Measurements from ENCODE around the gene SMC1A. TPM values are rescaled to one million over a fixed set of nuclear protein-coding genes. Genes with fewer than 3 reads are reported as not detected.

Gene SMC1A
- total and polyA plus RNA-seq, 10 of the 15 experiments (the other 5 are each of a cell fraction or from before 2014, with no cell fraction given): 25.6 to 158 (median 78.0) TPM

DNA sequence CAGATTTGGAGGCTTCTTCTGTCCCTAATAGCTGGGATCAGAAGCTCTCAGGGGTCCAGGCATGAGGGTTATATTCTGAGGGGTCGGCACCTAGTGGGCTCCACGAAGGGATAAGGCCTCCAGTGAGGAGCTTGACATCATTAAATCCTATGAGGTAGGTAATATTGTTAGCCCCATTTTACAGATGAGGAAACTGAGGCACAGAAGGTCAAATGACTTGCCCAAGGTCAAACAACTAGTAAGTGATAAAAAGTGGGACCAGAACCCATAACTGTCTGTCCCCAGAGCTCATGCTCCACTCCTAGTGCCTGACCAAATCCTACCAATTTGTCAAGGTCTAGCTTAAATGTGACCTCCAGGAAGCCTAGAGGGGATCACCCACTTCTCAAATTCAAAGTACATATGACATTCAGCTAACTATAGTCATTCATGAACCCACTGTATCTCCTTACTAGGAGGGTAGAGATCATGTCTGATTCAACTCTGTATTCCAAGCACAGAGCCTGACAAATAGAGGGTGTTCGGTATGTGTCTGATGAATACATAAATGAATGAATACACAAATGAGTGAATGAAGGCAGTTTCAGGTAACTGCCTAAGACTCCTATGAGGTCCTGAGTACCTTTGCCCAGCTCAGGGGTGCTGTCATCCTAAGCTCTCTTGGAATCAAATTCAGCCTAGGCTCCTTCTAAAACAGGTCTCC, 43.3 kb downstream of the SMC1A start:
- ChIA-PET RAD21 (ENCODE audit: unreplicated experiment) (interaction anchor here (0.9 kb wide), 1 partner anchor 67 kb away, joined by 4 read pairs; no protein-coding TSS in a partner anchor), CTCF (interaction anchor here (1.0 to 1.9 kb wide), 3 partner anchors 9 to 103 kb away, joined by 3 to 5 read pairs (median 4); no protein-coding TSS in a partner anchor), SMC1A (ENCODE audit: uncharacterized antibody, unreplicated experiment) (no interaction called here), POLR2A (no interaction called here)
- no peak for TF ChIP-seq NBN (IDR thresholded peaks at IDR 0.05)
- TF ChIP-seq ZBTB40 (IDR thresholded peaks at IDR 0.05; ENCODE audit: borderline replicate concordance): no peak
- TF ChIP-seq YBX1 (IDR thresholded peaks at IDR 0.05): no peak
- no peak for TF ChIP-seq ZNF24 (IDR thresholded peaks at IDR 0.05)
- no peak for TF ChIP-seq KLF5 (IDR thresholded peaks at IDR 0.05; ENCODE audit: partially characterized antibody)
- TF ChIP-seq MYC (IDR thresholded peaks at IDR 0.05; ENCODE audit: insufficient read depth, insufficient read length, insufficient replicate concordance, low read length, severe bottlenecking): no peak
- no peak for TF ChIP-seq MEF2A (IDR thresholded peaks at IDR 0.05; ENCODE audit: insufficient read depth, low read depth, low read length)
- TF ChIP-seq KDM1A (IDR thresholded peaks at IDR 0.05; ENCODE audit: borderline replicate concordance): no peak
- WGBS (ENCODE audit: insufficient coverage, insufficient replicate concordance, low lambda C conversion rate, missing lambda C conversion rate): 73% methylated on average over 3 of the region's 3 CpGs
- no peak overlapping the region for H3K4me3 ChIP-seq
- ATAC-seq: no peak
- no peaks in the 10 kb centered on the region for H3K4me1 ChIP-seq (ENCODE audit: control insufficient read depth, insufficient read depth, low read length)
- intact Hi-C loops (cut with micrococcal nuclease; ENCODE audit: unreplicated experiment) (no loop called here), in situ Hi-C loops (cut with MboI) (no loop called here)
- H4K20me1 ChIP-seq (ENCODE audit: control insufficient read depth, insufficient read depth): no peaks in the 10 kb centered on the region
- H3K9ac ChIP-seq (ENCODE audit: control insufficient read depth, insufficient read depth, low read length): no peak overlapping the region
- H3K27ac ChIP-seq (ENCODE audit: control insufficient read depth, insufficient read depth): no peak overlapping the region
- no peak for FAIRE-seq
- DNase-seq (ENCODE audit: low read depth, low spot score): no peak
- no peaks in the 10 kb centered on the region for H3K27me3 ChIP-seq (replicated peaks in 1 of 2; ENCODE audit: control insufficient read depth in 2 of 2, insufficient read depth in 2 of 2, low read length in 1 of 2)
- H3K36me3 ChIP-seq (ENCODE audit: control insufficient read depth in 2 of 2, insufficient read depth in 2 of 2, low read length in 1 of 2): peaks cover 28 to 41% of the 10 kb centered on the region in 2 experiments; a peak in 3 of 4 replicates
- no TSS peak for BruUV-seq (replicated peaks)
- no peak overlapping the region for H3K4me2 ChIP-seq (ENCODE audit: control insufficient read depth, insufficient read depth)
- H3K9me3 ChIP-seq (replicated peaks; ENCODE audit: control insufficient read depth, insufficient read depth, low read length): no peaks in the 10 kb centered on the region
- no peaks in the 10 kb centered on the region for H3K79me2 ChIP-seq (ENCODE audit: control insufficient read depth, insufficient read depth, low read length)
- H2AFZ ChIP-seq (ENCODE audit: control insufficient read depth, low read depth, low read length): no peak overlapping the region
